ENCODE results near the gene TAF11L3.
"Not testable (repeated sequence)": the region's sequence is repeated elsewhere in the genome, so short reads cannot be mapped to it uniquely, and the experiment has no call there.

The TAF11L3 gene

DNA sequence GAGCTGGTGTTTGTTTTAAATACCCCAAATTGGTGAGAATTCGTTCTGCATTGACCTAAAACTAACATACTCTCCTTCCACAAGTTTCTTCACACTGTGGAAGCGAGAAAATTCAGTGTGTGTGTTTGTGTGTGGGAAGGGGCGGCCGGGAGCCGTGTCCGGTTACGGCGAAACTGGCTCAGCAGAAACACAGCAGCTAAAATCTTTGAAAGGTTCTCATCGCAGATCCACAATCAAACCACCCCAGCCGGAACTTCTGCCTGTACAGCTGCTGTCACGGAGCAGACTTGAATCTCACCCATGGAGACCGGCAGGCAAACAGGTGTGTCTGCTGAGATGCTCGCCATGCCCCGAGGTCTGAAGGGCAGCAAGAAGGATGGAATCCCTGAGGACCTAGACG is at the start of gene TAF11L3:
TAF11L3 (plus strand) TSS at position 301 of the 400 bp plus-strand sequence.
- H3K9ac ChIP-seq (ENCODE audit: low read length); H4K20me1 ChIP-seq (ENCODE audit: insufficient read depth, low read length); H3K4me3 ChIP-seq (ENCODE audit: low read length); H3K4me2 ChIP-seq (ENCODE audit: low read length); H3K79me2 ChIP-seq (ENCODE audit: low read length); H2AFZ ChIP-seq (ENCODE audit: low read depth, low read length); H3K27ac ChIP-seq (ENCODE audit: low read length); H3K27me3 ChIP-seq (ENCODE audit: low read depth, low read length); H3K36me3 ChIP-seq (replicated peaks; ENCODE audit: low read depth, low read length); H3K9me3 ChIP-seq (ENCODE audit: insufficient read depth, low read length); H3K4me1 ChIP-seq (ENCODE audit: low read length): not testable (repeated sequence)

DNA sequence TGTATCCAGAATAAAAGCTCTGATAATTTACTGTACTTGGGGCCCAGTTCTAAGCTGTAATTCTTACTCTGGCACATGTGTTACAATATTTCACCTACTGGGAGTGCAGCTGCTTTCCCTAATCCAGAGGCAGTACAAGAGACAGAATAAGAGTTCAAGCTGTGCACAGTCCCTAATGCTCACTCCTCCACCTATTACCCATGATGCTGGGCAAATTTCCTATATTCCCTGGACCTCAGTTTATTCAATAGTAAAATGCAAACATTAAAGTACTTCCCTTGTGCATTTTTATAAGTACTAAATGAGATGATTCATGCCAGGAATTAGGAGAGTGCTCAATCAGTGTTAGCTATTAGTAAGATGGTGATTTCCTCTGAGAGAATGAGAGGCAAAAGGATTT is 48.1 kb upstream of the TAF11L3 start:
- H3K4me2 ChIP-seq (ENCODE audit: low read length), result no peak overlapping the region
- no peak overlapping the region for H3K9ac ChIP-seq (ENCODE audit: low read length)
- H3K27me3 ChIP-seq (ENCODE audit: low read depth, low read length), result no peaks in the 10 kb centered on the region
- H3K27ac ChIP-seq (ENCODE audit: low read length), result no peak overlapping the region
- TF ChIP-seq, protein P1, sequence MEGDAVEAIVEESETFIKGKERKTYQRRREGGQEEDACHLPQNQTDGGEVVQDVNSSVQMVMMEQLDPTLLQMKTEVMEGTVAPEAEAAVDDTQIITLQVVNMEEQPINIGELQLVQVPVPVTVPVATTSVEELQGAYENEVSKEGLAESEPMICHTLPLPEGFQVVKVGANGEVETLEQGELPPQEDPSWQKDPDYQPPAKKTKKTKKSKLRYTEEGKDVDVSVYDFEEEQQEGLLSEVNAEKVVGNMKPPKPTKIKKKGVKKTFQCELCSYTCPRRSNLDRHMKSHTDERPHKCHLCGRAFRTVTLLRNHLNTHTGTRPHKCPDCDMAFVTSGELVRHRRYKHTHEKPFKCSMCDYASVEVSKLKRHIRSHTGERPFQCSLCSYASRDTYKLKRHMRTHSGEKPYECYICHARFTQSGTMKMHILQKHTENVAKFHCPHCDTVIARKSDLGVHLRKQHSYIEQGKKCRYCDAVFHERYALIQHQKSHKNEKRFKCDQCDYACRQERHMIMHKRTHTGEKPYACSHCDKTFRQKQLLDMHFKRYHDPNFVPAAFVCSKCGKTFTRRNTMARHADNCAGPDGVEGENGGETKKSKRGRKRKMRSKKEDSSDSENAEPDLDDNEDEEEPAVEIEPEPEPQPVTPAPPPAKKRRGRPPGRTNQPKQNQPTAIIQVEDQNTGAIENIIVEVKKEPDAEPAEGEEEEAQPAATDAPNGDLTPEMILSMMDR (IDR thresholded peaks at IDR 0.05; ENCODE audit: low read depth, low read length), result no peak
- TF ChIP-seq EZH2phosphoT487 (IDR thresholded peaks at IDR 0.05; ENCODE audit: low read depth), result no peak
- no peaks in the 10 kb centered on the region for H3K79me2 ChIP-seq (ENCODE audit: low read length)
- no peak overlapping the region for H3K4me3 ChIP-seq (ENCODE audit: low read length)
- no peak overlapping the region for H2AFZ ChIP-seq (ENCODE audit: low read depth, low read length)
- no peaks in the 10 kb centered on the region for H3K36me3 ChIP-seq (replicated peaks; ENCODE audit: low read depth, low read length)
- H3K4me1 ChIP-seq (ENCODE audit: low read length), result peaks cover 9% of the 10 kb centered on the region
- no peaks in the 10 kb centered on the region for H3K9me3 ChIP-seq (ENCODE audit: insufficient read depth, low read length)
- H4K20me1 ChIP-seq (ENCODE audit: insufficient read depth, low read length), result no peaks in the 10 kb centered on the region

DNA sequence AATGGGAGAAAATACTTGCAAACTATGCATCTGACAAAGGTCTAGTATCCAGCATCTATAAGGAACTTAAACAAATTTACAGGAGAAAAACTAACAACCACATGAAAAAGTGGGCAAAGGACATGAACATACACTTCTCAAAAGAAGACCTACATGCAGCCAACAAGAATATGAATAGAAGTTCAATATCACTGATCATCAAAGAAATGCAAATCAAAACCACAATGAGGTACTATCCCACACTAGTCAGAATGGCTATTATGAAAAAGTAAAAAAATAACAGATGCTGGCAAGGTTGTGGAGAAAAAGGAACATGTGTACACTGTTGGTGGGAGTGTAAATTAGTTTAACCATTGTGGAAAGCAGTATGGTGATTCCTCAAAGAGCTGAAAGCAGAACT is 43.1 kb upstream of the TAF11L3 start:
- H3K9ac ChIP-seq (ENCODE audit: low read length); H4K20me1 ChIP-seq (ENCODE audit: insufficient read depth, low read length); H3K4me2 ChIP-seq (ENCODE audit: low read length); H3K36me3 ChIP-seq (replicated peaks; ENCODE audit: low read depth, low read length); H3K79me2 ChIP-seq (ENCODE audit: low read length); H3K9me3 ChIP-seq (ENCODE audit: insufficient read depth, low read length); H3K4me3 ChIP-seq (ENCODE audit: low read length); H3K4me1 ChIP-seq (ENCODE audit: low read length); H3K27me3 ChIP-seq (ENCODE audit: low read depth, low read length); H2AFZ ChIP-seq (ENCODE audit: low read depth, low read length); H3K27ac ChIP-seq (ENCODE audit: low read length): not testable (repeated sequence)

DNA sequence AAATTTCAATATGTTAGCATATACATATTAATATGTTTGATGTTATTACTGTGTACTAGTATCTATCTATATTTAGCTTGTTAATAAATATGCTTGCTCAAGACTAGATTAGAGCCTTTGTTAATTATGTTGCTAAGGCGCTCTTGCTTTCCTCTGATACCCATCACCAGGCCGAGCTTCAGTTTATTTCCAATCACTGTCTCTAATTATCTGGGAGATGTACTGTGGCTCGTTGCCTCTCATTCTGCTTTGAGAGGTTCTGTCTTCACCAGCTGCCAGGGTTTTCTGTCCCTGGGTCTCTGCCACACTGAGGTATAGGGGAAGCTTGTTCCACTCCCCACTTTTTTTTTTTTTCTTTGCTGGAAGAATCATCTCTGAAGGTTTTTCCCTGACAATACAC is 41.1 kb upstream of the TAF11L3 start:
- Histone ChIP-seq H3K27me3 (ENCODE audit: low read depth, low read length) (peaks cover 5% of the 10 kb centered on the region), H2AFZ (ENCODE audit: low read depth, low read length) (no peak overlapping the region), H3K9me3 (ENCODE audit: insufficient read depth, low read length) (no peaks in the 10 kb centered on the region), H3K4me1 (ENCODE audit: low read length) (peaks cover 13% of the 10 kb centered on the region), H3K4me3 (ENCODE audit: low read length) (no peak overlapping the region), H4K20me1 (ENCODE audit: insufficient read depth, low read length) (no peaks in the 10 kb centered on the region), H3K79me2 (ENCODE audit: low read length) (no peaks in the 10 kb centered on the region), H3K27ac (ENCODE audit: low read length) (no peak overlapping the region), H3K36me3 (replicated peaks; ENCODE audit: low read depth, low read length) (no peaks in the 10 kb centered on the region), H3K4me2 (ENCODE audit: low read length) (no peak overlapping the region), H3K9ac (ENCODE audit: low read length) (no peak overlapping the region)
- TF ChIP-seq EZH2phosphoT487 (IDR thresholded peaks at IDR 0.05; ENCODE audit: low read depth), result no peak
- TF ChIP-seq, protein P1 (IDR thresholded peaks at IDR 0.05; ENCODE audit: low read depth, low read length), result no peak

DNA sequence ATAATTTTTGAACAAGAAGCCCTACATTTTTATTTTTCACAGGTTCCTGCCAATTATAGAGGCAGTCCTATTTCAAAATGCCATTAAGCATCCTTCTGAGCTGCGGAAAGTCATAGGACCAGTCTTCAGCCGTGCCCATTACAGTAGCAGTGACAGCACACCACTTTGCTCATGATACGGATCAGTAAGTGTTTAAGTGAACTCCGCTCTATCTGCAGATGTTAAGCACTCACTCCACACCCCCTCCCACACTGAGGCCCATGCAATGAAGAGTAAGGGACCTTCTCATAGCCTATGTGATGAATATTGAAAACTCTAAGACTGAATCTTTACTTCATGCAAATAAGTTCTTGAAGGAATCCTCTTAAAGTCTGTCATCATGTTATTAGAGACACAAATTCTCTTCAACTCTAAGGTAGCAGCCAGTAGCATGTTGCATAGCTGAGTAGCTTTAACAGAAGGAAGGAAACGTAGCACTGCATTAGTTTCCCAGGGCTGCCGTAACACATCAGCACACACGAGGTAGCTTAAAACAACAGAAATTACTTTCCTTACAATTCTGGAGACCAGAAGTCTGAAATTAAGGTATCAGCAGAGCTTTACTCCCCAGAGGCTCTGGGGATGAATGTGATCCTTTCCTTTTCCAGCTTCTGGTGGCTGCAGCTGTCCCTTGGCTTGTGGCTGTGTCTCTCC is 40.4 kb upstream of the TAF11L3 start:
- H2AFZ ChIP-seq (ENCODE audit: low read depth, low read length), result no peak overlapping the region
- H3K36me3 ChIP-seq (replicated peaks; ENCODE audit: low read depth, low read length), result no peaks in the 10 kb centered on the region
- H3K4me1 ChIP-seq (ENCODE audit: low read length), result peaks cover 13% of the 10 kb centered on the region
- TF ChIP-seq, protein P1 (IDR thresholded peaks at IDR 0.05; ENCODE audit: low read depth, low read length), result no peak
- TF ChIP-seq EZH2phosphoT487 (IDR thresholded peaks at IDR 0.05; ENCODE audit: low read depth), result no peak
- H3K9ac ChIP-seq (ENCODE audit: low read length), result no peak overlapping the region
- no peaks in the 10 kb centered on the region for H3K9me3 ChIP-seq (ENCODE audit: insufficient read depth, low read length)
- H4K20me1 ChIP-seq (ENCODE audit: insufficient read depth, low read length), result no peaks in the 10 kb centered on the region
- H3K4me2 ChIP-seq (ENCODE audit: low read length), result no peak overlapping the region
- no peak overlapping the region for H3K4me3 ChIP-seq (ENCODE audit: low read length)
- no peak overlapping the region for H3K27ac ChIP-seq (ENCODE audit: low read length)
- H3K27me3 ChIP-seq (ENCODE audit: low read depth, low read length), result peaks cover 6% of the 10 kb centered on the region
- no peaks in the 10 kb centered on the region for H3K79me2 ChIP-seq (ENCODE audit: low read length)

Data from OCI-LY3 (cell line).